GM21825 (cell line): ENCODE data around the gene CCR9.

Experiments used
- ATAC-seq: cut with Tn5 transposase; IDR thresholded peaks from one replicate; pipeline ENCODE4 v1.9.1; 2021; ENCODE audit warnings: mild to moderate bottlenecking, moderate library complexity; ENCODE audit not compliant: unreplicated experiment

The CCR9 gene

GRCh38 chr3:45950686-45951600, 64.6 kb downstream of the CCR9 start:
- no peak for ATAC-seq

GRCh38 chr3:45951946-45952345, 65.6 kb downstream of the CCR9 start:
- no peak for ATAC-seq

DNA sequence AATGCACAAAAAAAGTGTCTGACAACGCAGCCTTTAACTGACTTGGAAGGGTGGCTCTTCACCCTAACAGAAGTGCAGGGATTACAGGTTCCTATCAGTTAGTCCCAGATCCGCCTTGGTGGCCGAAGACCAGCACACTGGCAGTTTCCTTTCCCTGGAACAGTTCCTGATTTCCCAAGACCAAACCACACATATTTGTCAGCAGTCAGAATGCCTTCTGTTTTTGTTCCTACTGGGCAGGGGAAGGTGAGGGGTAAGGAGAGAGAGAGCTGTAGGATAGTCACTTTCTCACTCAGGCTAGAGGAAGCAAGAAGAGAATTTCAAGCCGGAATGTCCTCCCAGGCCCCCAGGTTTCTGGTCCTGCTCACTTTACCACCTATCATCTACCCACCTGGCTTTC, 66.1 kb downstream of the CCR9 start:
- ATAC-seq, result no peak
